GM18498 (cell line): ENCODE measurements around the gene ABR.
"Not testable (repeated sequence)": the region's sequence is repeated elsewhere in the genome, so short reads cannot be mapped to it uniquely, and the experiment has no call there.

Source experiments
- ATAC-seq: cut with Tn5 transposase; IDR thresholded peaks from one replicate; pipeline ENCODE4 v1.9.1; 2021; ENCODE audit warnings: mild to moderate bottlenecking, moderate library complexity; ENCODE audit not compliant: unreplicated experiment

ABR gene

GRCh38 chr17:1000597-1001461 is 179.0 kb downstream of the ABR start:
- no peak for ATAC-seq

DNA sequence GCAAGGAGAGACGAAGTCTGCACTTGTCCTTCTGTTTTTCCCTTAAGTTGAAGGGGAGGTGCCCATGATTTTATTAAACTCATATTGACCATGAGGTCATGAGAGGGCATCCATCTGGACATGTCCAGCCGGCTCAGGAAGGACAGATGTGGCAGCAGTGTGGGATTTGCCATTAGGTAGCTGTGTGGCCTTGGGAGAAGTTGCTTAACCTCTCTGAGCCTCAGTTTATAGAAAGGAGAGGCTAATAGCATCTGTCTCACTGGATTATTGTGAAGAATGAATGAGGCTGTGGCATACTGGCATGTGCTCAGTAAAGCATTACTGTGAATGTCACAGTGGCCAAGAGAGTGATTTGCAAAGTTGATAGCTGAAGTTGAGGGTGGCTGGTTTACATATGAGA is 181.7 kb downstream of the ABR start:
- no peak for ATAC-seq

GRCh38 chr17:996554-997344 is 183.0 kb downstream of the ABR start, which contains the start of gene TIMM22:
TIMM22 (plus strand) TSS chr17:997129; CDS start chr17:997143, 14 bp downstream.
- ATAC-seq: peak; percentile 90

GRCh38 chr17:995324-995723 is 184.5 kb downstream of the ABR start:
- ATAC-seq: not testable (repeated sequence)

DNA sequence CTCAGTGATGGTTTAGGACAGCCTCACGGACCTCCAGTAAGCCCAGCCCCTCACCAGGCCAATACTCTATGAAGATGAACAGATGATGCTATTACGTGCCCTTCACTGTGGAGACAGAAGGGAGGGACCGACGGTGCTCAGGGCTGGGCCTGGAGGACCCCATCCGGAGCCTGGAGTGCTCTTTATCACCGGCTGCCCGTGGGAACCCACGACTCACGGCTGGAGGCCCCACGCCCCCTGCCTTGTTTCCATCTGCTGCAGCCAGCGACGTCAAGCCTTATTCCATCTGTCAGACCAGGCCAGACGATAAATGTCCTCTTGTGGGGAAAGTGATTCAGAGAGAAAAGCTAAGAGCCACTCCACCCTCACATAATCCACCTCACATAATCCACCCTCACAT is 186.8 kb downstream of the ABR start:
- no peak for ATAC-seq

DNA sequence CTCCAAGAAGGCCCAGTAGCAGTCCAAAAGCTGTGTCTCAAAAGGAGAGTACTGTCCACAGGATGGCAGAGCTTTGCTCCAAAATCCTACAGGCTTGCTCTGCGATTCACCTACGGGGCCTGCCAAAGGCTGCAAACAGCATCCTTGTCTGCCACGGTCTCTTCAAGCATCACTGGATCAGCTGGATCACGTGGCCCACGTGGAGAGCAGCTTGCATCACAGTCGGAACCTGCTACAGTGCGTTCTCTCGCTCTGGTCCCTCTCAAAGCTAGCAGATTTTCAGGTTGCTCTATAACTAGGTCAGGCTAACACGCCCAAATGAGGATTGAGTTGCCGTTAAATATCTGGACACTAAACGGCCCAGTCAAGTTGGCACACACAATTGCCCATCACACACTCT is 191.2 kb downstream of the ABR start:
- ATAC-seq: no peak

DNA sequence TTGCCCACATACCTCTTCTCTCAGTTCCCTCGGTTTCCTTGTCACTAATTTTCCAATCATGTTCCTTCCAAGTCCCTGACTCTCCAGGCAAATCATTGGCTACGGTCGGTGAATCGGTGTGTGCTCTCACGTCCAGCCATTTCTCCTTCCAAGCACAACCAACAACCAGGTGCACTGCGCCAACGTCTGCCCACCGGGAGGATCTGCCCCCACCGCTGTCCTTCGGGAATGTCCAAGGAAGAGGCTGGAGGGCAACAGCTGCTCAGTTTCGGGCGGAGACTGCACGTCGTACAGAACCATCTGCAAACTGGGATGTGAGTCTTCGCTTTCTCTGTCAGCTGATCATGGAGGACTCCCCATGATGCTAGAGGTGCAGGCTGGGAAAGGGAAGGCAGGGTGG is 191.8 kb downstream of the ABR start:
- no peak for ATAC-seq

- ATAC-seq: no peak
These were observed 193.4 kb downstream of the ABR start for GRCh38 chr17:986322-986929.

DNA sequence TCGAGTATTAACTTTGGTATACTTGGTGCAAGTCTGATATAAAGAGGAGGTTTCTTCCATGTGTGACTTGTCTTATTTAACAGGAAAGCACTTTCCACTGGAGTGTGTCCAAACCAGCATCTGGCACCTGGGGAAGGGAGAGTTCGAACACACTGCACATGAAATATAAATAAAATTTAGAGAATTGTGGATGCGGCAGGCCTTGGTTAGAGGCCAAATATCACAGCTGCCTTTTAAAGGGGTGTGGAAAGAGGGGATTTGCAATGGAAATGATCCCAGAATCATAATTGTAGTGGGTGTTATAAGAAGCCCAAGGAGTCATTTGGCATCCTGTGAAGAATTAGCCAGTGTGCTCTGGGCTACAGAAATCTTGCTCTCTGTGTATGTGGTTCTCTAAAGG is 195.9 kb downstream of the ABR start:
- no peak for ATAC-seq

GRCh38 chr17:981292-981658 is 198.5 kb downstream of the ABR start:
- ATAC-seq: no peak

DNA sequence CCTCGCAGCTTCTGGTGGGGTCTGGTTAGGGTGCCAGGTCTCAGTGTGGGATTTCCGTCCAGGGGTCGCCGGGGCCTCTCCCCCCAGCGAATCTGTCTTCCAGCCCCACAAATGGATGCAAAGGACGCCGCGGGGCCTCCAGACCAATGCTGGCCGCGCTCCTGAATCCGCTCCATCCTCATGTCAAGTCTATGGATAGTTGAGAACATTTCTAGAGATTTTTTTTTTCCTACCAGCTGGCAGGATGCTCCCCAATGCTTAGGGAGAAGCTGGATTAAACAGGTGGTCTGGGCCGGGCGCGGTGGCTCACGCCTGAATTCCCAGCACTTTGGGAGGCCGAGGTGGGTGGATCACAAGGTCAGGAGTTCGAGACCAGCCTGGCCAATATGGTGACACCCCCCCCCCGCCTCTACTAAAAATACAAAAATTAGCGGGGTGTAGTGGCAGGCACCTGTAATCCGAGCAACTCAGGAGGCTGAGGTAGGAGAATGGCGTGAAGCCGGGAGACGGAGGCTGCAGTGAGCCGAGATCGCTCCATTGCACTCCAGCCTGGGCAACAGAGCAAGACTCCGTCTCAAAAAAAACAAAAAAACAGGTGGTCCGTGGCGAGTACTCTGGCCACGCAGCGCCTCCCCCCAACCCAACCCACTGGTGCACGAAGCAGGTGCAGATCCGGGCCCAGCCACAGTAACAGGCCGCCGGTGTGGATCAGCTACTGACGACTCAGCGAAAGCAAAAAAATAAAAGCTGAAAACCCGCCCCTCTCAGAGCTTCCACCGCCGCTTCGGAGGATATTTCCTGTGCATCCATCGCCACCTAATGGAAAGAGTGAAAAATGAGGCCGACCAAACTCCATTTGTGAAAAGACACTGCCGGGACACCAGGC is 199.1 kb downstream of the ABR start:
- no peak for ATAC-seq

DNA sequence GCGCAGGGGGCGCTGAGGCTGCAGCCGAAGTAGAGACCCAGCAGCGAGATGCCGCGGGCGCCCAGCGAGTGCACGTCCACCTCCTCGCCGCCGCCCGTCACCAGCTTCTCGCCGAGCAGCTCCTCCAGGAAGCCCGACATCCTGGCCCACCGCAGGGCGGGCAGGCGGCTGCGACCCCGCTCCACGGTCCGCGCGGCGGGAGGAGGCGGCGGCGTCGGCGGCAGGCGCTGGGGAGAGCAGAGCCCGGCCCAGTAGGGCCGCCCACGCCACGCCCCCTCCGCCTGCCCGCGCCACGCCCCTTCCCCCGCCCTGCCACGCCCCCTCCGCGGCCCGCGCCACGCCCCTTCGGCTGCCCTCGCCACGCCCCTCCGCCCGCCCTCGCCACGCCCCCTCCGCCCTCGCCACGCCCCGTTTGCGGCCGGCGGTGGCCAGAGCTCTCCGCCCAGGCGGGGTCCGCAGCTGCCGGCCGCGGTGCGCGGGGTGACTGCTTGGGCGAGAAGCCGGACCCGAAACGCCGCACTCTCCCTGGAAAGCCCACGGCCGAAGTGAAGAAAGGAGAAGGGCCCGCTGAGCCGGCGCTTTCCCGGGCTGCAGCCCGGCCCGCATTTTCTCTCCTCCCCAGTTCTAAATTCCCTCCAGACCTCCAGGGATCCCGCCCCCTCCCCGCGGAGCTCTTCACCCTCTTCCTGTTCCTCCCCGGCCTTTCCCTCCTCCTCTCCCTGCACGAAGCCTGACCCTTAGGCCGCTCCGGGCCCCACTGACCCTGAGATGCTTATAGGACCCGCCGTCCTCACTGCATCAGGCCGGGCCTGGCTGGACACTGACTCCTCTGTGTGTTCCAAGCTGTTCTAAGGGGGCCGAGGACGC is 200.0 kb downstream of the ABR start, which contains the start of gene NXN:
TSS of gene NXN (minus strand) at position 238 of the 867 bp plus-strand sequence.
- peak; percentile 77 for ATAC-seq

- ATAC-seq: no peak
These were observed 200.6 kb downstream of the ABR start for GRCh38 chr17:979212-979538.

DNA sequence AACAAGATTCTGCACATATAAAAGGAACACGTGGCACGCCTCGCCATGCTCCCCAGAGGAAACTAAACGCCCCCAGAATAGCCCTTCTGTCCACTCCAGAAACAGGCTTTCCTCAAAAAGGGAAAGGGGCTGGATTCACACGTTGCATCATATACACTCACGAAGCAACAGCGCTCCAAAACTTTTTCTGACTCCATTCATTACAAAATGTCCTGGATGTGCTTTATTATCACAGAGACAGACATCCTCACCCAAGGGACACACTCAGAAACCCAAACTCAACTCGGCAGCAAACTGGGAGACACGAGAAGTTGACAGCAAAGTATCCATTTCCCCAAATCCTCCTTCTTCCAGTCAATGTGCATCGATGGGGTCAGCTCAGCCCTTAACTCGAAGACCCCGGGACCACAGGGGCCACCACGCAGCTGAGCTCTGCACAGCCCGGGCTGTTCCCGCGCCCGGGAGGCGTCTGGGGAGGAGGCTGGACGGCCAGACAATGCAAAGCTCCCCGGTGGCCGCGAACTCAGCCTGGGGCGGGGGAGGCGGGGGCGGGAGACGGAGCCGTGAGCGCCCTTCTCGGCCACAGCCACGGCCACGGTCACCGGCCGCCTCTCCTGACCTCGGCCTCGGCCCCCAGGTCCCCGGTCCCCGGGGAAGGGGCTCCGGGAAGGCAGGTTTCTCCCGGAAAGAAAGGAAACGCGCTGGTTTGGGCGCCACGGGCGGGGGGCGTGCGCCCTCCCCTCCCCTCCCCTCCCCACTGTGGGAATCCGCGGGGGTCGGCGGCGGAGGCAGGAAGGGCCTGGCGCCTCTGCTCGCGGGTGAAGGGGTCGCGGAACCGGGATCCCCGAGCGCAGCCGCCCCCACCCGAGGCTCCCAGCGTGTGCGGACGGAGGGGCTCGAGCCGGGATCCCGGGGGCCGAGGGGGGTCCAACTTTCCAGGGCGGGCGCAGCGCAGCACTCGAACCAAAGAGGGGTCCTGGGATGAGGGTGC is 201.4 kb downstream of the ABR start:
- no peak for ATAC-seq

- no peak for ATAC-seq
These were observed 202.6 kb downstream of the ABR start for GRCh38 chr17:977166-977565.

DNA sequence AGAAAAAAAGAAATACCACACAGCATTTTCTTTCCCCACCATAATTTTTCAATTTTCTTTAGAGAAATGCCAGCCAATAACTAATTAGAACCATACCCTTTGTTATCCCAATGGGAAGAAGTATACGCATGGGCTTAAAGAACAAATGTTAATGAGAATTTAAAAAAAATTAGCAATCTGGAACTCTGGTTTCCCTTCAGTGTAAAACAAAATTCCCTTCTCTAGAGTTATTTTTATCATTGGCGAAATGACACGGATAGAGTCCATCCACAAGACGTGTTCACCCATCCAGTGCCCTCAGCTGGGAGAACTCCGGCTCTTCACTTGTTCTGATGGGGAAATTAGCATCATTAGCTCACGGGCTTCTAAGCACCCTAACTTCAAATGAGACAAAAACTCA is 203.5 kb downstream of the ABR start:
- ATAC-seq: no peak

DNA sequence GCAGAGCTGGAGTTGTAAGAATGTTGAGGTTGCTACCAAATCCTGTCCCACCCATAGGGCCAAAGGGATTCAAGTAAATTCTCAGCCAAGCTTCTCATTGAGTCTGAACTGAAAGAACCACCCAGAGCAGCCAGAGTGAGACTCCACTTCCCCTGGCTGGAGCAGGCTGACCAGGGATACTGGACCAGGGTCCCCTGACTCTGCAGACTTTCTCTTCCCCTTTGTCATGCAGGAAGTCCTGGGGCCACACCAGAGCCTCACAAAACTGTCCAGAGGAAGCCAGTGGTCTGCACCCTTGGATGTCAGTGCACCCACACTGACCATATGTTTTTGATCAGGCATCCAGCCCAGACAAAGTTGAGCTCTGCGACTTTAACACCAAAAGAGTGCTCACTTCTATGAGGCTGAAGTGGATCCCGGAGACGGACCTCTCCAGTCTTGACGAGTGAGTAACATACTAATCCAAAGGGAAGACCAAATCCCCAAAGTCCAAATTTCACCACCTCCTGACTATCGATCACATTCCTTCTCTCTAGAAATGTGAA is 204.3 kb downstream of the ABR start:
- ATAC-seq: no peak

- ATAC-seq: not testable (repeated sequence)
These were observed 205.0 kb downstream of the ABR start for GRCh38 chr17:974778-975177.
